Measurements from ENCODE around the gene KRI1. TPM values are rescaled to one million over a fixed set of nuclear protein-coding genes. Genes with fewer than 3 reads are reported as not detected.

The KRI1 gene
- total RNA-seq, 4 donors from 2014 or later: 10.4 to 17.4 (median 12.4) TPM

GRCh38 chr19:10513223-10513622 lies 52.6 kb downstream of the KRI1 start:
- TF ChIP-seq, protein P1, sequence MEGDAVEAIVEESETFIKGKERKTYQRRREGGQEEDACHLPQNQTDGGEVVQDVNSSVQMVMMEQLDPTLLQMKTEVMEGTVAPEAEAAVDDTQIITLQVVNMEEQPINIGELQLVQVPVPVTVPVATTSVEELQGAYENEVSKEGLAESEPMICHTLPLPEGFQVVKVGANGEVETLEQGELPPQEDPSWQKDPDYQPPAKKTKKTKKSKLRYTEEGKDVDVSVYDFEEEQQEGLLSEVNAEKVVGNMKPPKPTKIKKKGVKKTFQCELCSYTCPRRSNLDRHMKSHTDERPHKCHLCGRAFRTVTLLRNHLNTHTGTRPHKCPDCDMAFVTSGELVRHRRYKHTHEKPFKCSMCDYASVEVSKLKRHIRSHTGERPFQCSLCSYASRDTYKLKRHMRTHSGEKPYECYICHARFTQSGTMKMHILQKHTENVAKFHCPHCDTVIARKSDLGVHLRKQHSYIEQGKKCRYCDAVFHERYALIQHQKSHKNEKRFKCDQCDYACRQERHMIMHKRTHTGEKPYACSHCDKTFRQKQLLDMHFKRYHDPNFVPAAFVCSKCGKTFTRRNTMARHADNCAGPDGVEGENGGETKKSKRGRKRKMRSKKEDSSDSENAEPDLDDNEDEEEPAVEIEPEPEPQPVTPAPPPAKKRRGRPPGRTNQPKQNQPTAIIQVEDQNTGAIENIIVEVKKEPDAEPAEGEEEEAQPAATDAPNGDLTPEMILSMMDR (IDR thresholded peaks at IDR 0.05; ENCODE audit: low read depth): no peak

DNA sequence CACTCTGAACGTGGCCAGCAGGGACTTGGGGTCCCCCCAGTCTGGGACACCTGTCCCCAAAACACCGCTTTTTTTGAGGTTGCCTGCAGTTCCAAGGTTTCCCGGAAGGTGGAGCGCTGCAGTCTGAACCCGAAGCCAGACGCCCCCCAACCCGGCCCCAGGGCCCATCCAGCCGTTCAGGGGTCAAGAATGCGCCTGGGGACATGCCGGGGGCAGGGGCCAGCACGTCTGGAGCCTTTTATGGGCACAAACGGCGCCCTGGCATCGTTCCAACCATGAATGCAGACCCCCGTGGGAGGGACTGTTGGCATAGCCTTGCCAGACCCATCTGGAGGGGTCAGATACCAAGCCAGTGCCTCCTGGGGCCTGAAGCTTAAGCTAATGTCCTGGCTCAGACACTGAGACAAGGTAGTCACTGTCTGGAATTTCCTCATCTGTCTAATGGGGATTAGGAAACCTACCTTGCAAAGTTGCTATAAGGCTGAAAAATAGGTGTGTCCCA lies 55.5 kb downstream of the KRI1 start:
- TF ChIP-seq, protein P1 (IDR thresholded peaks at IDR 0.05; ENCODE audit: low read depth): no peak

DNA sequence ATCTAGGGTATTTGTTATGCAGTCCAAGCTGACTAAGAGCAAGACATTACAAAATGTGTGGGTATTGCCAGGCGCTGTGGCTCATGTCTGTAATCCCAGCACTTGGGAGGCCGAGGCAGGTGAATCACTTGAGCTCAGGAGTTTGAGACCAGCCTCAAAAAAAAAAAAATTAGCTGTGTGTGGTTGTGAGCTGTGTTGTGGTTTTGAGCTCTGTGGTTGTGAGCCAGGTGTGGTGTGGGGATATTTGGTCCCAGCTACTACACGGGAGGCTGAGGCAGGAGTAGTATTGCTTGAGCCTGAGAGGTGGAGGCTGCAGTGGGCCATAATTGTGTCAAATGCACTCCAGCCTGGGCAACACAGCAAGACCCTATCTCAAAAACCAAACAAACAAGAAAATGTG lies 57.1 kb downstream of the KRI1 start:
- TF ChIP-seq, protein P1 (IDR thresholded peaks at IDR 0.05; ENCODE audit: low read depth): no peak

GRCh38 chr19:10508036-10508435 lies 57.8 kb downstream of the KRI1 start:
- TF ChIP-seq, protein P1 (IDR thresholded peaks at IDR 0.05; ENCODE audit: low read depth): no peak

- TF ChIP-seq, protein P1 (IDR thresholded peaks at IDR 0.05; ENCODE audit: low read depth): no peak
Measured at GRCh38 chr19:10505583-10506229, 60.1 kb downstream of the KRI1 start.

Small RNA genes lying within 50 kb of the gene (small RNA-seq; reads per million reads assigned to genes)
- gene MIR1238: not detected
- not detected for gene RNU7-140P

Other genes starting within 250 kb of the KRI1 start
- gene FDX2, start 250.0 kb downstream of the KRI1 start, total RNA-seq: 10 to 100 TPM in 2 of 4 donors, 1 to 10 TPM in 2; 7.3 to 17.2 (median 9.1) TPM
- 10 to 100 TPM in 1 of 4 donors, 1 to 10 TPM in 3; 5.9 to 22.4 (median 8.2) TPM for gene RAVER1, start 232.5 kb downstream of the KRI1 start, total RNA-seq
- gene ICAM3, start 226.4 kb downstream of the KRI1 start, total RNA-seq: 10 to 100 TPM in 1 of 4 donors, 1 to 10 TPM in 3; 4.9 to 17.3 (median 9.2) TPM
- gene TYK2, start 185.4 kb downstream of the KRI1 start, total RNA-seq: 10 to 100 TPM; 59.2 to 94.4 (median 75.9) TPM
- 100 to 1,000 TPM in 2 of 4 donors, 10 to 100 TPM in 2; 85.3 to 181 (median 119) TPM for gene CDC37, start 162.5 kb downstream of the KRI1 start, total RNA-seq
- gene PDE4A, start 145.5 kb downstream of the KRI1 start, total RNA-seq: 10 to 100 TPM; 14.3 to 26.6 (median 17.8) TPM
- gene KEAP1, start 62.7 kb downstream of the KRI1 start, total RNA-seq: 10 to 100 TPM; 36.2 to 55.9 (median 48.0) TPM
- under 1 TPM in 2 of 4 donors, not detected in 2; 0.17 to 0.65 TPM for gene S1PR5, start 48.6 kb downstream of the KRI1 start, total RNA-seq
- 10 to 100 TPM in 1 of 4 donors, 1 to 10 TPM in 3; 5.2 to 20.7 (median 6.9) TPM for gene ATG4D, start 22.1 kb downstream of the KRI1 start, total RNA-seq
- gene CDKN2D, start 3.0 kb upstream of the KRI1 start, total RNA-seq: 10 to 100 TPM in 2 of 4 donors, 1 to 10 TPM in 2; 5.1 to 18.9 (median 8.4) TPM
- under 1 TPM in 1 of 4 donors, not detected in 3; 0.51 TPM for gene AP1M2, start 21.3 kb upstream of the KRI1 start, total RNA-seq
- gene SLC44A2, start 59.5 kb upstream of the KRI1 start, total RNA-seq: 100 to 1,000 TPM in 1 of 4 donors, 10 to 100 TPM in 3; 52.0 to 112 (median 56.9) TPM
- gene ILF3, start 88.3 kb upstream of the KRI1 start, total RNA-seq: 100 to 1,000 TPM in 1 of 4 donors, 10 to 100 TPM in 3; 56.8 to 103 (median 77.7) TPM
- gene QTRT1, start 135.4 kb upstream of the KRI1 start, total RNA-seq: 10 to 100 TPM; 13.7 to 30.5 (median 28.8) TPM
- gene DNM2, start 152.1 kb upstream of the KRI1 start, total RNA-seq: 100 to 1,000 TPM in 1 of 4 donors, 10 to 100 TPM in 3; 63.9 to 140 (median 91.5) TPM